AG04449 (cell line): ENCODE data around the gene BET1.

Experiments
- CTCF ChIA-PET: fragments of 350-600 bp; formaldehyde crosslinking; extraction: SDS; loops from one replicate; lab custom pipeline; 2021; ENCODE audit warnings: antibody characterized with exemption; lab: Yijun Ruan, JAX
- POLR2A ChIA-PET: fragments of 400-600, 350-600 bp; formaldehyde crosslinking; extraction: SDS; loops from one replicate; lab custom pipeline; 2020; ENCODE audit warnings: antibody characterized with exemption, inconsistent platforms; lab: Yijun Ruan, JAX
- DNase-seq: peaks from one replicate; pipeline ENCODE4 v3.0.0-alpha.2; 2010; ENCODE audit warnings: low read depth, low spot score
- H3K4me3 ChIP-seq: 2 replicates; pipeline ENCODE4 v1.5.1; 2011; ENCODE audit warnings: low read depth, mild to moderate bottlenecking, control low read depth, low read length
- CTCF ChIP-seq: IDR thresholded peaks from one replicate; pipeline ENCODE4 v1.5.1; 2011; ENCODE audit warnings: mild to moderate bottlenecking, moderate library complexity, low read length, control low read depth, inconsistent platforms; ENCODE audit not compliant: insufficient read depth; ENCODE audit errors: missing control alignments

Gene BET1

GRCh38 chr7:94047956-94048355 lies 43.8 kb upstream of the BET1 start:
- no peak for DNase-seq
- ChIA-PET POLR2A (no interaction called here), CTCF (no interaction called here)
- no peak overlapping the region for H3K4me3 ChIP-seq
- no peak for TF ChIP-seq CTCF

DNA sequence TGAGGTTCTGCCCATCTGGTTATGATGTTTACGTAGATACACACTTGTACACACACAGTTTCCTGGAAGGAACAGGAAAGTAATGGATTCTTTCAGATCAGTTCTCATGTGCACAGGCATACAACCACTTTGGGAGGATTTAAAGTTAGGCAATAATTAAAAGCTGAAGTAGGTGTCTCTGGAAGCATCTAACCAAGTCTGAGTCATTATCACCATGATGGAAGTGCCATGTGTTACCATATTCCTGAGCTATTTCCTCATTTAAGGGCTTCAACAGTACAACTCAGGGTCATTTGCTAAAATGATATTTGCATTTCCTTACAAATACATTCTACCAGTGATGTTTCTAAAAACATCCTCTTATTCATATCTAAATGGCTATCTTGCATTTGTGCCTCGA lies 41.4 kb upstream of the BET1 start:
- POLR2A ChIA-PET: no interaction called here
- no peak for TF ChIP-seq CTCF
- CTCF ChIA-PET: no interaction called here
- no peak overlapping the region for H3K4me3 ChIP-seq
- DNase-seq: no peak

- no peak for DNase-seq
- no peak overlapping the region for H3K4me3 ChIP-seq
- ChIA-PET CTCF (interaction anchor here (1.4 kb wide), 1 partner anchor 11 kb away, joined by 5 read pairs; no protein-coding TSS in a partner anchor), POLR2A (no interaction called here)
- TF ChIP-seq CTCF: no peak
Observed at GRCh38 chr7:94044806-94045205, 40.7 kb upstream of the BET1 start.

DNA sequence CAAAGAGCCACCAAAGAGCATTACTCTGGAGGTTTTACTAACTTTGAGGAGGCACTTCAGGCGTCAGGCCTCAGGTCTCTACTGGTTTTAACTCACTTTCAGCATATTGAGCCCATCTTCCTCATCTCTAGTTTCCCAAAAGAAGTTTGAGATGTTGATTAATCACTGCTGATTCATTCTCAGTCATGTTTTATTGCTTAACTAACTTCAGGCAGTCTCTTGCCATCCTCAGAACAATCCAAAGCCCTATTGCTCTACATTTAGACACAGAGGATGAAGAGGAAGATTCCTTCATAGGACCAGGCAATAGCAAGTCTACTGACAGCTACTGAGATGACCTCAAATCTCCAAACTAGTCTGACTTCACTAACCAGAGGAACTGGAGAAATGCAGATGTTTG lies 39.1 kb upstream of the BET1 start:
- ChIA-PET POLR2A (no interaction called here), CTCF (interaction anchor here (1.4 kb wide), 1 partner anchor 13 kb away, joined by 5 read pairs; no protein-coding TSS in a partner anchor)
- TF ChIP-seq CTCF: no peak
- H3K4me3 ChIP-seq: no peak overlapping the region
- no peak for DNase-seq

GRCh38 chr7:94042381-94042780 lies 38.2 kb upstream of the BET1 start:
- CTCF ChIA-PET: no interaction called here
- DNase-seq: no peak
- TF ChIP-seq CTCF: no peak
- no peak overlapping the region for H3K4me3 ChIP-seq
- POLR2A ChIA-PET: no interaction called here

DNA sequence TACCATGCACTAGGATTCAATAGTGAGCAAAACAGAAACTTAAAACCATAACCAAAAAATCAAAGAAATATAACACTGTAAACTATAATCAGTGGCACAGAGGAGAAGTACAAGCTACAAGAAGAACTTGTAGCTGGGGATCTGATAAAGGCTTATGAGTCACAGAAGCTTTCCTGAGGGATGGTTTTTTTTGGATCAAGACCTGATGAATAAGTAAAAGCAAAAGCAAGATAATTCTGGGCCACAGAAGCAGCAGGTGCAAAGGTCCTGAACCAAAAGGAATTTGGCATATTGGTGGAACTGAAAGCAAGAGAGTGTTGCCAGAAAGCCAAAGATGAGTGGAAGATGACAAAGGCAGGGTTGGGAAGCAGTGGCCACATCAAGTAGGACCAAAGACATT lies 37.4 kb upstream of the BET1 start:
- ChIA-PET POLR2A (interaction anchor here (1.0 kb wide), 1 partner anchor 46 kb away, joined by 4 read pairs; no protein-coding TSS in a partner anchor), CTCF (no interaction called here)
- TF ChIP-seq CTCF: no peak
- peak; percentile 17 for DNase-seq
- no peak overlapping the region for H3K4me3 ChIP-seq
